ENCODE measurements around the gene FOXD3.

Gene FOXD3

DNA sequence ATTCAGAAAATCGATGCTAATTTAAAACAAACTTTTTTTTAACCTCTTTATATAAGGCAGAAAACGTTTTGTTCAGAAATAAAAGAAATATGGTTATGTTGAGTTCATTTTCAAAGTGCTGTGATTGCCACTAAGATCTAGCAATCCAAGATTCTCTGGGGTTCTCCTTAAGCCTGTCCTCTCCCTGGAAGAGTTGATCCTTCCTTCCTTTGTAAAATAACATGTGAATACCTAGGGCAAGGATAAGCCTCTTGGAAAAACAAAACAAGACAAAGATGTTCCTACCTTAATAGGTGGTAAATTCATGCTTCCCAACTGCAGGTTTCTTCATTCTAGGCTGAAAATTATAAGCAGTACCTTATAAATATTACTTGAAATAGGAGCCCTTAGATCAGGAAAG, 18.0 kb upstream of the FOXD3 start:
- Histone ChIP-seq H3K4me3 (ENCODE audit: low read length in 2 of 2) (no peak overlapping the region), H3K4me1 (ENCODE audit: control insufficient read depth in 2 of 2, insufficient read depth in 2 of 2, low read length in 2 of 2) (no peaks in the 10 kb centered on the region), H3K9ac (ENCODE audit: low read depth in 1 of 2, low read length in 2 of 2) (no peak overlapping the region), H3K36me3 (ENCODE audit: control insufficient read depth in 2 of 2, insufficient read depth in 2 of 2, low read length in 2 of 2) (no peaks in the 10 kb centered on the region), H3K27ac (ENCODE audit: low read depth in 2 of 2, low read length in 2 of 2) (no peak overlapping the region), H3K9me3 (ENCODE audit: control insufficient read depth in 2 of 2, low read length in 2 of 2) (no peaks in the 10 kb centered on the region), H3K27me3 (ENCODE audit: control insufficient read depth in 2 of 2, insufficient read depth in 2 of 2, low read length in 2 of 2) (peaks cover 5 to 8% of the 10 kb centered on the region in 2 donors)

DNA sequence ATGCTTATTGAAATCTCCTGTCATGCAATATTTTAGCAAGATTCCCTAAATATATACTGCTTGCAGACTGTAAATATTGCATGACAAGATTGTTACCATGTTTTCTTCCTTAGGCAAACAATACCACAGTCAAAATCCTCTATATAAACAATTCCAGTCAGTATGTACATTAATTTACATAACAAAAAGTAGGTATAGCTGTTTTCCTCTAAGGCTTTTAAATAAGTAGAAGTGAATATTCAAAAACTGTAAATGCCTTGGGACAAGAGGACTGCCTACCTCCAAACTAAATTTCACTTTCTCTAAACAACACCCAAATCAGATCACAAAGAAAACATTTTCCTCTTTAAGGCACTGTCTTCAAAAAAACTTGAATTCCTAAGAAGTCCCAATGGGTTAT, 17.3 kb upstream of the FOXD3 start:
- Histone ChIP-seq H3K9ac (ENCODE audit: low read depth in 1 of 2, low read length in 2 of 2) (no peak overlapping the region), H3K36me3 (ENCODE audit: control insufficient read depth in 2 of 2, insufficient read depth in 2 of 2, low read length in 2 of 2) (no peaks in the 10 kb centered on the region), H3K27ac (ENCODE audit: low read depth in 2 of 2, low read length in 2 of 2) (no peak overlapping the region), H3K4me1 (ENCODE audit: control insufficient read depth in 2 of 2, insufficient read depth in 2 of 2, low read length in 2 of 2) (no peaks in the 10 kb centered on the region), H3K27me3 (ENCODE audit: control insufficient read depth in 2 of 2, insufficient read depth in 2 of 2, low read length in 2 of 2) (peaks cover 5 to 11% of the 10 kb centered on the region in 2 donors), H3K4me3 (ENCODE audit: low read length in 2 of 2) (no peak overlapping the region), H3K9me3 (ENCODE audit: control insufficient read depth in 2 of 2, low read length in 2 of 2) (no peaks in the 10 kb centered on the region)

DNA sequence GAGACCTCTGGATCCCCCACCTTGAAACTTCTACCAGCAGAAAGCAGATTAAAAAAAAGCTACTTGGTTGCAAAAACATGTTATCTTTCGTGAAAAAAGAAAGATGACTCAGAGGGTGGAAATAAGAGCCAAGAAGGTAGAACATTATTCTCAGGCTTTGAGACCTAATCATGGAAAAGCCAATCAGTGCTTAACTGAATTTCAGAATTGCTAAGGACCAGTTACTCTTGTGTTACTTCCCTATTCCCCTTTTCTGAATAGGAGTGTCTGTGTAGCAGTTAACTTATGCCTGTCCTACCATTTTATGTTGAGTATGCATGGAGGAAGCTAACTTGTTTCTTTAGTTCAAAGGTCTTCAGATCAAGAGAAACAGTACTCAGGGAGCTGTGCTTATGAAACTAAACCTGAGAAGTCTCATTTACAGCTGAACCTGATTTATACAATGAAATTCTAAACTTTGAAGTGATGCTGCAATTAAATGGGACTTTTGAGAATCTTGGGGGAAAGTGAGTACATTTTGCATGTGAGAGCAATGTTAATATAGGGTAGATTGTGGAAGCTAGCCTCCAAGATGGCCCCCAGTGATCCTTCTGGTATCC, 15.1 kb upstream of the FOXD3 start:
- Histone ChIP-seq H3K27me3 (ENCODE audit: control insufficient read depth in 2 of 2, insufficient read depth in 2 of 2, low read length in 2 of 2) (peaks cover 5 to 8% of the 10 kb centered on the region in 2 donors), H3K9me3 (ENCODE audit: control insufficient read depth in 2 of 2, low read length in 2 of 2) (no peaks in the 10 kb centered on the region), H3K4me3 (ENCODE audit: low read length in 2 of 2) (no peak overlapping the region), H3K4me1 (ENCODE audit: control insufficient read depth in 2 of 2, insufficient read depth in 2 of 2, low read length in 2 of 2) (no peaks in the 10 kb centered on the region), H3K27ac (ENCODE audit: low read depth in 2 of 2, low read length in 2 of 2) (no peak overlapping the region), H3K36me3 (ENCODE audit: control insufficient read depth in 2 of 2, insufficient read depth in 2 of 2, low read length in 2 of 2) (no peaks in the 10 kb centered on the region), H3K9ac (ENCODE audit: low read depth in 1 of 2, low read length in 2 of 2) (no peak overlapping the region)

DNA sequence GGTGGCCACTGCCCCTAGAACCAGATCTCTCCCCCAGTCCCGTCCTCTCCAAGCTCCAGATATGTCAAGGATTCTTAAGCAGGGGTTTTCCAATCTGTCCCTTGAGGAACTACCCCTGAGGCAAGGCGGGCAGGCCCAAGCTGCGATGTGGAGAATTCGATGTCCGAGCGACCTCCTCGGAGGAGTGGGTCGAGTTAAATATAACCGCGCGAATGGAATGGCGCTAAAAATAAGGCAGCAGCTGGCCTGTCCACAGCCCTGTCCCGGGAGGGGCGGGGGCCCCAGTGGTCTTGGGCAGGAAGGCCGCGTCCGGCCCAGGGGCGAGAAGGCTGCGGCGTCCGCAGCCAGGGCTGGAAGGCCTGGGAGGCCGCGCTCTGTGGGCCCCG, 5.8 kb upstream of the FOXD3 start:
- Histone ChIP-seq H3K9me3 (ENCODE audit: control insufficient read depth in 2 of 2, low read length in 2 of 2) (peaks cover 0 to 3% of the 10 kb centered on the region in 2 donors), H3K27me3 (ENCODE audit: control insufficient read depth in 2 of 2, insufficient read depth in 2 of 2, low read length in 2 of 2) (peaks cover 59 to 66% of the 10 kb centered on the region in 2 donors), H3K9ac (ENCODE audit: low read depth in 1 of 2, low read length in 2 of 2) (no peak overlapping the region), H3K27ac (ENCODE audit: low read depth in 2 of 2, low read length in 2 of 2) (no peak overlapping the region), H3K4me3 (ENCODE audit: low read length in 2 of 2) (no peak overlapping the region), H3K36me3 (ENCODE audit: control insufficient read depth in 2 of 2, insufficient read depth in 2 of 2, low read length in 2 of 2) (no peaks in the 10 kb centered on the region), H3K4me1 (ENCODE audit: control insufficient read depth in 2 of 2, insufficient read depth in 2 of 2, low read length in 2 of 2) (peaks cover 0 to 7% of the 10 kb centered on the region in 2 donors)

DNA sequence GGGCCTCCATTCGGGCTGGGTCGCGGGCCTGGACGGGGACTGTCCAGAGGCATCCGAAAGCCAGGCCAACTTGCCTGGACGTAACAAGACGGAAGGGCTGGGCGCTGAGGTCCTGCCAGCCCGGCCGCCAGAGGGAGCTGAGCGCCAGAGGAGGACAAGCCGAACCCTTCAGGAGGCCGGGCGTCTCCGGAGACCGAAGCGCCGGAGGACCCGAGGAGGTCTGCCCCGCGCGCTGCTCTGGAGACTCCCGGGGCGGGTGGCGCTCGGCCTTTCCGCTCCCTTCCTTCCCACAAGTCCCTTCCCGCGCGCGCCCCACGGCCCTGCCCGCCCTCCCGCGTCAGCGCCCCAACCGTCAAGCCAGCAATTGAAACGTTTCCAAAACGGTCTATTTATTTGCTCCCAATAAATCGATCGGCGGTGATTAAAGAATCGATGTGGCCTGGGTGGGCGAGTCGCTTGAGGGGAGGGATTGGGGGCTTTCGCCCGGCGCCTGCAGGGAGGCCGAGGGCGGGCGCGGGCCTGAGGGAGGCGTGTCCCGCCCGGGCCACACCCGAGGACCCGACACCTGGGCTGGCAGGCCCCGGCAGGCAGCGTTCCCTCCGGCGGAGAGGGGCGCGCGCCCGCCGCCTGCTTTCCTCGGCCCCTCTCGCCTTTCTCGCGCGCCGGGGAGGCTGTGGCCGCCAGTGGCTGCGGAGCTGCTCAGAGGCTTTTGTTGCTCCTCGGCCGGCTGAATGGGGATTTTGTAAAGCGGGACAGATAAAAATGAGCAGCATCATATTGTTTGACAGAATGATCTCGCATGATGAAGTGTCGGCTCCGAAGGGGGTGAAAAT, 5.2 kb upstream of the FOXD3 start:
- peaks cover 63 to 72% of the 10 kb centered on the region in 2 donors for H3K27me3 ChIP-seq (ENCODE audit: control insufficient read depth in 2 of 2, insufficient read depth in 2 of 2, low read length in 2 of 2)
- no peaks in the 10 kb centered on the region for H3K36me3 ChIP-seq (ENCODE audit: control insufficient read depth in 2 of 2, insufficient read depth in 2 of 2, low read length in 2 of 2)
- H3K27ac ChIP-seq (ENCODE audit: low read depth in 2 of 2, low read length in 2 of 2), result no peak overlapping the region
- H3K4me1 ChIP-seq (ENCODE audit: control insufficient read depth in 2 of 2, insufficient read depth in 2 of 2, low read length in 2 of 2), result peaks cover 2 to 11% of the 10 kb centered on the region in 2 donors
- peak overlapping the region; percentile 50 to 57 for H3K4me3 ChIP-seq (ENCODE audit: low read length in 2 of 2)
- H3K9me3 ChIP-seq (ENCODE audit: control insufficient read depth in 2 of 2, low read length in 2 of 2), result peaks cover 0 to 3% of the 10 kb centered on the region in 2 donors
- no peak overlapping the region for H3K9ac ChIP-seq (ENCODE audit: low read depth in 1 of 2, low read length in 2 of 2)

DNA sequence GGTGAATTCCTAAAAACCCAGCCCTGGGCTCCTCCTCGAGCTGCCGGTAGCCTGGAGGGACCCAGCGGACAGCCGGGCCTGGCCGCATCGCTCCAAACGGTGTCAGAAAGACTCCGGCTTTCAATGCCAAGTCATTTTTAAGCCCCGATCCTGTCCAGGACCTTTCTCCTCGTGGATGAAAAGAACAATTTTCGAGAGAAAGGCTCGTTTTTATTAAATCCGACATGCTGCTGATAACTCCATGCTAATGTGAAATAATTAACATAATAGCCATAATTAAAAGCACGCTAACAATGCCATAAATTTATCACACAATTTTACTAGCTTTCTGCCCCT, 4.6 kb upstream of the FOXD3 start:
- peaks cover 0 to 3% of the 10 kb centered on the region in 2 donors for H3K9me3 ChIP-seq (ENCODE audit: control insufficient read depth in 2 of 2, low read length in 2 of 2)
- no peak overlapping the region for H3K27ac ChIP-seq (ENCODE audit: low read depth in 2 of 2, low read length in 2 of 2)
- H3K4me1 ChIP-seq (ENCODE audit: control insufficient read depth in 2 of 2, insufficient read depth in 2 of 2, low read length in 2 of 2), result peaks cover 4 to 14% of the 10 kb centered on the region in 2 donors
- H3K27me3 ChIP-seq (ENCODE audit: control insufficient read depth in 2 of 2, insufficient read depth in 2 of 2, low read length in 2 of 2), result peaks cover 63 to 78% of the 10 kb centered on the region in 2 donors
- H3K4me3 ChIP-seq (ENCODE audit: low read length in 2 of 2), result peak overlapping the region in 1 of 2 donors; percentile 50
- H3K9ac ChIP-seq (ENCODE audit: low read depth in 1 of 2, low read length in 2 of 2), result no peak overlapping the region
- no peaks in the 10 kb centered on the region for H3K36me3 ChIP-seq (ENCODE audit: control insufficient read depth in 2 of 2, insufficient read depth in 2 of 2, low read length in 2 of 2)

DNA sequence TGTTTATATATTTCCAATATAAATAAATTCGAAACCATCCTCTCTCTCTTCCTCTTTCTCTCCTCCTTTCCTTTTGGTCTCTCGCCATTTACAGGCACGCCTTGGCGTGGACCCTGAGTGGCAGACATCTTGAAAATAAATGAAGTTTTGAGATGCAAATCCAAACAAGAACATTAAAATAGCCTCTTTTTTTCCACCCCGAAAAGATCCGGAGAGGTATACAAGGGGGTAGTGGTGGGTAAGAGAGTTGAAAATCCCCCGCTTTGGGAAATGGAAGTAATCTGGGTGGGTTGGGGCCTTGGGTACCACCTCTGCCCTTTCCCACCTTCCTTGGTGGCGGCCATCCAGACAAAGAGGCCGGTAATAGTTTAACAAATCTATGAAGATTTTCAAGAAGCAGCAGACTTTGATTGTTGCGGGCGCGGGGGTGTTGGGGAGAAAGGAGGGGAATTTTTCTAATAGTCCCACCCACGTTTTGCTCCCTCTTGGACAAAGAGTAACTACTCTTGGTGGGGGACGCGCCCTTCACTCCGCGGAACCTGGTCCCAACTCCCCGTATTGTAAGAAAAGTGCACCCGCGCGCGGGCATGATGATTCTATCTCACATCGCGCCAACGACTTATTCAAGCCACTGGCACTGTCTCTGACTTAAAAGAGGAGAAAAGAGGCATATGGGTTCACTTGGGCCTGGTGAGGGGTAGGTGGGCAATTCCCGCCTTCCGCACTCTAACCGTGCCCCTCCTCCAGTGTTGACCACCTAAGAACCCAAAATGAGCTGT, 4.0 kb upstream of the FOXD3 start:
- H3K27ac ChIP-seq (ENCODE audit: low read depth in 2 of 2, low read length in 2 of 2), result no peak overlapping the region
- H3K9ac ChIP-seq (ENCODE audit: low read depth in 1 of 2, low read length in 2 of 2), result no peak overlapping the region
- no peak overlapping the region for H3K4me3 ChIP-seq (ENCODE audit: low read length in 2 of 2)
- H3K27me3 ChIP-seq (ENCODE audit: control insufficient read depth in 2 of 2, insufficient read depth in 2 of 2, low read length in 2 of 2), result peaks cover 60 to 79% of the 10 kb centered on the region in 2 donors
- peaks cover 0 to 3% of the 10 kb centered on the region in 2 donors for H3K9me3 ChIP-seq (ENCODE audit: control insufficient read depth in 2 of 2, low read length in 2 of 2)
- no peaks in the 10 kb centered on the region for H3K36me3 ChIP-seq (ENCODE audit: control insufficient read depth in 2 of 2, insufficient read depth in 2 of 2, low read length in 2 of 2)
- H3K4me1 ChIP-seq (ENCODE audit: control insufficient read depth in 2 of 2, insufficient read depth in 2 of 2, low read length in 2 of 2), result peaks cover 7 to 16% of the 10 kb centered on the region in 2 donors

DNA sequence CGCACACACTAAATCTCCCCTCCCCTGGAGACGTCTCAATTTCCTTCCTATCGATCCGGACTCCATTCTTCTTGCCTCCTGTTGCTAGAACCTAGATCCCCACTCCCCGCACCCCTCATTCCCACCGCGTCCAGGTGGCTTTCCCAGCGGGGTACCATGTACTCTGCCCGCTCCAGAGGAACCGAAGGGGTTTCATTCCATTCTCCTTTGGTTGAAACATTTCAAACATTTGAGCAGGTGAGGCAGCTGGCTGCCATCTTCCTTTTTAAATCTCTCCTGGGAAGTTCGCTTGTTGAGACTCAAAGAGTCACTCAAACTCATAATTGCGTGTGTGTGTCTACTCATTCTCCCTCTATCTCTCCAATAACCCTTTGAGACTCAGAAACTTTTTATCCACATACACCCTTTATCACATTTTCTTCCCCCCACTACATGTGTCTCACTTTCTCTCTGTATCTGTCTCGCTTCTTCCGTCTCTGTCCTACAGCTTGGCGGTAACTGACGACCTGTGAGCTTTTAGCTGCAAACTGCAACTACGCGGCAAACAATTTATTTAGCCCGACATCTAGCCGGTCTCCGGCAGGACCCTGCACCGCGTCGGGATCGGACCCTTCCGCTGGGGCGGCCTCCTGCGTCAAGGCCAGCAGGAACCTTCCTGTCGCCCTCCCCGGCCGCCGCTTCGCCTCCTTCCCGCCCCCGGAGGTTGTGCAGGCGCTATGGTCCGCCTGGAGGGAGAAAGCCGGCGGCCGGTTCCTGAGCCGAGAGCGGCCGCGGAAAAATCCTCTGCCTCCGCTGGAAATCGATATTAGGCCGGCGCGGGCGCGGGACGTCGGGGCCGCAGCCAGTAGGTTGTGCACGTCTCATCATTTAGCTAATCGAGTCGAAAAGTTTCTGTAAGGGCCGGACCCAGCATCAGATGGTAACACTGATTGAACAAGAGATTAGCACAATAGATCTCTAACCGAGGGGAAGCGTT, 3.0 kb upstream of the FOXD3 start:
- Histone ChIP-seq H3K27me3 (ENCODE audit: control insufficient read depth in 2 of 2, insufficient read depth in 2 of 2, low read length in 2 of 2) (peaks cover 61 to 83% of the 10 kb centered on the region in 2 donors), H3K9ac (ENCODE audit: low read depth in 1 of 2, low read length in 2 of 2) (no peak overlapping the region)

DNA sequence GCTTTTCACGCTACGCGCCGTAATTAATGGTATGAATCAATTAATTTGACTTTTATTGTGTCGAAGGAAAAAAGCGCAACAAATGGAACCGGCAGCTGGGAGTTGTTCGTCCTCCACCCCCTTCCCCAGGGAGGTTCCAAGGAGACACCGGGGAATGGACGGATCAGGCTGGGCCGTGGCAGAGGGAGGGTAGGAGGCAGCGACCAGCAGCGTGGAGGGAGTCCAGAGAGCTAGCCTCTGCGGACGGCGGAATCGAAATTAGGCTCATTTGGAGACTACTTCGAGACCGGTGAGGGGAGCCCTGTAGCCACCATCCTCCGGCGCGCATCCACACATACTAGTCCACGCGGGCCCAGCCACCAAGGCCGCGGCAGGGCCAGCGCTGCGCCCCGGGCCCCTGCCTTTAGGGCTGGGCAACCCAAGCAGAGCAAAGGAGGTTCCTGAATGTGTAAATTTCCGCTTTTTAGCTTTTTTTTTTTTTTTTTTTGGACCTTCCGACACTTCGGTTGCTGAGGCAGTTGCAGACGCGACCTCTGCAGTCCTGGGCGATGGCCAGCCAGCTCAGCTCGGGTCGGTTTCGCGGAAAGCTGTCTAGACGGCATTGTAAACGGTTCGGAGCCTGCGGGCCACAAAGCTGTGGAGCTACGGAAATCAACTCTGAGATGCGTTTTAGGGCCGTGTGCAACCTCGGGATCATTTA, 2.2 kb upstream of the FOXD3 start:
- Histone ChIP-seq H3K4me3 (ENCODE audit: low read length in 2 of 2) (no peak overlapping the region), H3K27ac (ENCODE audit: low read depth in 2 of 2, low read length in 2 of 2) (no peak overlapping the region), H3K27me3 (ENCODE audit: control insufficient read depth in 2 of 2, insufficient read depth in 2 of 2, low read length in 2 of 2) (peaks cover 59 to 80% of the 10 kb centered on the region in 2 donors), H3K9ac (ENCODE audit: low read depth in 1 of 2, low read length in 2 of 2) (no peak overlapping the region), H3K9me3 (ENCODE audit: control insufficient read depth in 2 of 2, low read length in 2 of 2) (peaks cover 0 to 3% of the 10 kb centered on the region in 2 donors), H3K36me3 (ENCODE audit: control insufficient read depth in 2 of 2, insufficient read depth in 2 of 2, low read length in 2 of 2) (no peaks in the 10 kb centered on the region), H3K4me1 (ENCODE audit: control insufficient read depth in 2 of 2, insufficient read depth in 2 of 2, low read length in 2 of 2) (peaks cover 7 to 21% of the 10 kb centered on the region in 2 donors)

More for the DNA sequence above, 3.0 kb upstream of the FOXD3 start:
- Histone ChIP-seq H3K27ac (ENCODE audit: low read depth in 2 of 2, low read length in 2 of 2) (no peak overlapping the region), H3K4me1 (ENCODE audit: control insufficient read depth in 2 of 2, insufficient read depth in 2 of 2, low read length in 2 of 2) (peaks cover 7 to 19% of the 10 kb centered on the region in 2 donors), H3K9me3 (ENCODE audit: control insufficient read depth in 2 of 2, low read length in 2 of 2) (peaks cover 0 to 3% of the 10 kb centered on the region in 2 donors), H3K4me3 (ENCODE audit: low read length in 2 of 2) (no peak overlapping the region), H3K36me3 (ENCODE audit: control insufficient read depth in 2 of 2, insufficient read depth in 2 of 2, low read length in 2 of 2) (no peaks in the 10 kb centered on the region)

All from mucosa of rectum (tissue), 2 donors.